Limb (tissue), 2 donors: ENCODE results near the gene C1S.
"Not testable (repeated sequence)": the region's sequence is repeated elsewhere in the genome, so short reads cannot be mapped to it uniquely, and the experiment has no call there.

Source experiments
- DNase-seq, 2 donors: peaks; one replicate each; pipeline ENCODE4 v3.0.0-alpha.2; 2016; ENCODE audit errors: extremely low spot score in 2 of 2

C1S gene

GRCh38 chr12:7046383-7047105 is 14.0 kb upstream of the C1S start:
- DNase-seq: no peak

DNA sequence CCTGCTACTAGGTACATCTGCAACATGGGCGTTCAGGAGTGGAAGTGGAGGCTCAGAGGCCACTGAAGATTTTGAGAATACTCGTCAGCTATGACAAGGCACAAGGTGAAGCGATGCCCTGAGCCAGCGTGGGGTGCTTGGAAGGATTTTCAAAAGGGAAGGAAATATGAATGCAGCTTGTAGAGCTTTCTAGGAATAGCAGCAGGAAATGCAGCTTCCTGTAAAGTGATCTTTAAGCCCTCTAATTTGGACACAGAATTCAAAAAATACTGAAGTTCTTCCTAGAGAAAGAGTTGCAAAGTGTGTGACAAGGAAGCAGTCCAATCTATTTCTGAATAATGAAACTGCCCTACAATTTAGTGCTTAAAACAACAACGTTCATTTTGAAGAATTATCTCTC is 13.2 kb upstream of the C1S start:
- no peak for DNase-seq

- DNase-seq: not testable (repeated sequence)
Observed at GRCh38 chr12:7049445-7049951, 11.0 kb upstream of the C1S start.

- not testable (repeated sequence) for DNase-seq
Observed at GRCh38 chr12:7049973-7050372, 10.5 kb upstream of the C1S start.

DNA sequence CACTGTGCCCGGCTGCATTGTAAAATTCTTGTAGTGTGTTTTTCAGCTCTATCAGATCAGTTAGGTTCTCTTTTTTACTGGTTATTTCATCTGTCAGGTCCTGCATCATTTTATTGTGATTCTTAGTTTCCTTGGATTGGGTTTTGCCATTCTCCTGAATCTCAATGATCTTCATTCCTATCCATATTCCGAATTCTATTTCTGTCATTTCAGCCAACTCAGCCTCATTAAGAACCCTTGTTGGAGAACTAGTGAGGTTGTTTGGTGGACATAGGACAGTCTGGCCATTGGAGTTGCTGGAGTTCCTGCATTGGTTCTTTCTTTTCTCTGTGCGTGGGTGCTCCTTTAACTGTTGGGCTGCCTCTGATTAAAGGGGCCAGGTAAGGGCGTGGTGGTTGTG is 5.6 kb upstream of the C1S start:
- DNase-seq: no peak

DNA sequence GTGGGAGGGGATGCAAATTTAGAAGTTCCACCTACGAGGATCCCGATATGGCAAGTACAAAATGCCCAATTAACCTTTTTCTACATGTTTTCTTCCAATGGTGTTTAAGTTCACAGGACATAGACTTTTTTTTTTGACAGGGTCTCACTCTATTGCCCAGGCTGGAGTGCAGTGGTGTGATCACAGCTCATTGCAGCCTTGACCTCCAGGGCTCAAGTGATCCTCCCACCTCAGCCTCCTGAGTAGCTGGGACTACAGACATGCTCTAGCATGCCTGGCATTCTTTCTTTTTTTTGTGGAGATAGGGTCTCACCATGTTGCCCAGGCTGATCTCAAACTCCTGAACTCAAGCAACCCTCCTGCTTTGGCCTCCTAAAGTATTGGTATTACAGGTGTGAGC is 4.8 kb upstream of the C1S start:
- DNase-seq: not testable (repeated sequence)

DNA sequence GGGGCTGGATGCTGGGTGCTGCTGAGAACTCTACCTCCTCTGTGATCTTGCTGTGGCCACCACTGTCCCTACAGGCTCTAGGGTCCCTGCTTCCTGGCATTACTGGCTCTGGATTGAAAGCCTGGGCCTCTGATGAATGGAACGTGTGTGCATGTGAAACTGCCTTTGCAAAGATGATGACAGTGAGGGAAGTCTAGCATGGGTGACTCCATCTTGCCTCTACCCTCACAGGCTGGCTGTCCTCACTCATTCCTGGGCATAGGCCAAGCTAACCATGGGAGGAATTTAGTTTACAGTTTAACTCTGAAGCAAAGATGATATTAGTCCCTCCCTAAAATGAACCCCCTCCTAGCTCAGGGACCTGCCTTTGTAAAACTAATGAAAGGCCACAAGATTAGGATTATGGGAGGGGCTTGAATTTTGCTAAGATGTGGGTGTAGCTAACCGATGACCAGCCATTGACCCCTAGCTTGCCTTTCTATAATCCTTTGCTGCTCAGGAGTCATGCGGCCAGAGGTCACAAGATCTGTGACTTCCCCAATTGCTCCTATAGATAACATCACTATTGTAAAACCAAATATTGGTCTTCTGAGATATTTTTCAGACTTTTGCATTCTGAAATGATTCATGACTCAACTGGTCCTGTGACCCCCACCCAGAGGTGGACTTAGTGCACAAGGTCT is 2.2 kb upstream of the C1S start:
- no peak for DNase-seq

DNA sequence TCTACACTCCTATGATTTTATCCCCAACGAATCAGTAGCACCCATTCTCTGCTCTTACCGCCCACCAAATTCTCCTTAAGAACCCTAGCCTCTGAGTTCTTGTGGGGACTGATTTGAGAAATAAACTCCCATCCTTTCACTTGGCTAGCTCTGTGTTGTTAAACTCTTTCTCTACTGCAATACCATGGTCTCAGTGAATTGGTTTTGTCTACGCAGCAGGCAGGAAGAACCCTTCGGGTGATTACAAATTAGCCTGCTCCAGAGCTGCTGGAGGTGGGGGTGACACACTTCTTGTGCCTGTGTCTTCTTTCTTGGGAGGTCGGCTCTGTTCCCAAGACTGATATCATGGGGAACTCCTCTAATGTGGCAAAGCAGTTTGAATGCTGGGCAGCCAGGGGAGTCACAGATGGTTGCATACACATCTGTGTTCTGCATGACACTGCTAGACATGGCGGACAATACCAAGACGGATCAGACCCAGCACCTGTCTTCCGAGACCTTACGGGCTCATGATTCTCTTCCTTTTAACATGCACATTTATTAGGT is 1.6 kb upstream of the C1S start:
- DNase-seq: no peak

- no peak for DNase-seq
Observed at GRCh38 chr12:7059780-7060179, 738 bp upstream of the C1S start.

DNA sequence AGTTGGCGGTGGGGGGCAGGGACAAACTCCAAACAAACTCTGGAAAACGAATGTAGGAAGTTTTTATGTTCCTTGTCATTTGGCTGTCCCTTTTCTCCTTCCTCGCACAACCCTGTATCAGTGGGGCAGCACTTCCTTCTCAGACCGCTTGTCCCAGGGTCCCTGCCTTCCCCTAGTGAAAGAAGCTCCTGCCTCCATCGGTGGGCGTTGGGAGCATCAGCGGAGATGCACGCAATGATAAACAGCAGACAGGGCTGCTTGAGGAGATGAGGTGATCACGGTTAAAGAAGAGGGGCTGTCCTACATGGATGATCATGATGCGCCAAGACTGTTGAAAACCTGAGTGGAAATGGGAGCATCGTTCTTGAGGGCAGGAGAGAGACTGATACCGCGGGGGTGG is 620 bp downstream of the C1S start:
- DNase-seq: no peak

GRCh38 chr12:7061596-7061995 is 1.1 kb downstream of the C1S start:
- no peak for DNase-seq

DNA sequence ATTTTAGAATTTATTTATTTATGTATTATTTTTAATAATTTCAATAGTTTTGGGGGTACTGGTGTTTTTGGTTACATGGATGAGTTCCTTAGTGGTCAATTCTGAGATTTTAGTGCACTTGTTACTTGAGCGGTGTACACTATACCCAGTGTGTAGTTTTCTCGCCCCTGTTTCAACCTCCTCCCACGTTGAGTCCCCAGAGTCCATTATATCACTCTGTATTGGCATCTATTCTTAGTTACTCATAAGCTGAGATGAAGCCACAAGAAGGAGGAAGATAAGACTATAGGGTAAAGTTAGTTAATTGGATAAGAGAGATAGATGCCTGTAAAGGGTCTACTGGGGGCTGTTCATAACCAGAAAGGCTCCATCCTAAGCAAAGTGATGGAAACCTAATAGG is 4.0 kb downstream of the C1S start:
- no peak for DNase-seq

GRCh38 chr12:7065073-7065623 is 4.6 kb downstream of the C1S start:
- DNase-seq: no peak

DNA sequence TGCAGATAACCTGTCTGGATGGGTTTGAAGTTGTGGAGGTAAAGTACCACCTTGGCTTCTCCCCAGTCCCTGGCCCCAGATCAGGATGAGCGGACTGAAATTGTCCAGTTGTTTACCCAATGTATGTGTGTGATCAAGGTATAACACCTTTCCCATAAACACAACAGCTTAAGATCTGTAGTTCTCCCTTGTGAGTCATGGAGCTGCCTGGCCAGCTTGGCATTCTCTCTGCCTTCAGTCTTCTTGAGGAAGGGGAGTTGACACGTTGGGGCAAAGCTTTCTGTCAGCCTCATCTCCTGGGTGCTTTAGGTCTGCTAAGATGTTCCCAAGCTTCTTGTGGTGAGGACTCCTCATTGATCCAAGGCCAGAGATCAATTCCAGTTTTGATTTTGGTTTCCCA is 6.1 kb downstream of the C1S start:
- no peak for DNase-seq

GRCh38 chr12:7067096-7067495 is 6.6 kb downstream of the C1S start:
- no peak for DNase-seq

GRCh38 chr12:7068240-7068993 is 7.9 kb downstream of the C1S start:
- DNase-seq: no peak

DNA sequence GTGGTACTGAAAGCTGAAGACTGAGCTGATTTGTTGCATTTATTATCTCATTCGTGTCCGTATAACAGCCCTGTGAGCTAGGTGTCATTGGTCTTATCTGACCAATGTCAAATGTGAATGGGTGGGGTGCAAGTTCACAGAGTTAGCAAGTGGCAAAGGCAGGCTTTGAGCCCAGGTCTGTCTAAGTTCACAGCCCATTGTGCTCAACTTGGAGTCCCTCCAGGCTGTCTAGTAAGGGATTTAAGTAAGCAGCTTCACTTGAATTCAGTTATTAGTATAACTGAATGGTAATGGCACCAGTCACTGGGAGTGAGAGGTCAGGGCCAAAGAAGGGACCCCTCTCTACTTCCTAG is 8.5 kb downstream of the C1S start:
- no peak for DNase-seq

GRCh38 chr12:7069386-7069785 is 8.9 kb downstream of the C1S start:
- no peak for DNase-seq

GRCh38 chr12:7072035-7072434 is 11.5 kb downstream of the C1S start:
- DNase-seq: no peak

- DNase-seq: no peak
Observed at GRCh38 chr12:7072554-7072953, 12.0 kb downstream of the C1S start.

GRCh38 chr12:7073946-7074345 is 13.4 kb downstream of the C1S start:
- DNase-seq: no peak

DNA sequence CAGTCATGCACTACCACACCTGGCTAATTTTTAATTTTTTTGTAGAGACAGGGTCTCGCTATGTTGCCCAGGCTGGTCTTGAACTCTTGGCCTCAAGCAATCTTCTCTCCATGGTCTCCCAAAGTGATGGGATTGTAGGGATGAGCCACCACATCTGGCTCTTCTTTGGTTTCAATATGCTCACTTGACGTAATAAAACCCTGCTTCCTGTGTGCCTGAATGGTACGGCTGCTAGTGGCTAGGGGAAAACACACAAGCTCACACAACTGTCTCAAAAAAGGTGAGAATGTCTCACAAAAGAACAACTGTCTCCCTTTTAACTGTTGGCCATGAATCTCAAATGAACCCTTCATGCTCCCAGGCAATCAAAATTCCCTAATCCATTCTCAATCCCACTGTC is 15.0 kb downstream of the C1S start:
- no peak for DNase-seq
